Endodermal cell (in vitro differentiated cells): ENCODE measurements around the gene SLC5A1. TPM values are rescaled to one million over a fixed set of nuclear protein-coding genes. Genes with fewer than 3 reads are reported as not detected.

Experiments
- DNase-seq: peaks from one replicate; pipeline ENCODE4 v3.0.0-alpha.2; 2017
- H3K27ac ChIP-seq: 2 replicates; pipeline ENCODE4 v1.5.1; 2013; ENCODE audit warnings: mild to moderate bottlenecking, low read depth, low read length, moderate library complexity
- H3K27me3 ChIP-seq: 2 replicates; pipeline ENCODE4 v1.6.1; 2013; ENCODE audit warnings: mild to moderate bottlenecking, low read length, moderate library complexity; ENCODE audit not compliant: insufficient read depth, control insufficient read depth, poor library complexity, severe bottlenecking
- H3K36me3 ChIP-seq: 2 replicates; pipeline ENCODE4 v1.7.0; 2013; ENCODE audit warnings: mild to moderate bottlenecking, low read length, moderate library complexity; ENCODE audit not compliant: control insufficient read depth, insufficient read depth
- H3K4me1 ChIP-seq: one replicate; pipeline ENCODE4 v1.7.0; 2013; ENCODE audit warnings: low read length; ENCODE audit not compliant: control insufficient read depth, insufficient read depth
- H3K4me3 ChIP-seq: 2 replicates; pipeline ENCODE4 v1.5.1; 2013; ENCODE audit warnings: mild to moderate bottlenecking, low read length, moderate library complexity
- H3K9ac ChIP-seq: 2 replicates; pipeline ENCODE4 v1.6.1; 2013; ENCODE audit warnings: mild to moderate bottlenecking, low read length, moderate library complexity; ENCODE audit not compliant: poor library complexity, severe bottlenecking; ENCODE audit errors: extremely low read depth
- H3K9me3 ChIP-seq: 2 replicates; pipeline ENCODE4 v1.6.1; 2013; ENCODE audit warnings: mild to moderate bottlenecking, low read length, moderate library complexity; ENCODE audit not compliant: control insufficient read depth
- H3K27ac Mint-ChIP-seq: 2 replicates; pipeline ENCODE4 v1.8.0; 2020; ENCODE audit warnings: mixed read lengths
- H3K27me3 Mint-ChIP-seq: 2 replicates; pipeline ENCODE4 v1.8.0; 2021; ENCODE audit warnings: mild to moderate bottlenecking, mixed read lengths; ENCODE audit not compliant: insufficient read depth
- H3K36me3 Mint-ChIP-seq: 2 replicates; pipeline ENCODE4 v1.8.0; 2020; ENCODE audit warnings: low read depth, mixed read lengths
- H3K4me1 Mint-ChIP-seq: 2 replicates; pipeline ENCODE4 v1.8.0; 2020; ENCODE audit warnings: mixed read lengths
- H3K4me3 Mint-ChIP-seq: 2 replicates; pipeline ENCODE4 v1.8.0; 2020; ENCODE audit warnings: mild to moderate bottlenecking, moderate library complexity, mixed read lengths
- H3K9me3 Mint-ChIP-seq: 2 replicates; pipeline ENCODE4 v1.8.0; 2020; ENCODE audit warnings: mild to moderate bottlenecking, mixed read lengths
- CTCF ChIP-seq: fragments of 200-600 bp; sonication (generic); conservative IDR thresholded peaks from 2 replicates; pipeline ENCODE4 v1.5.0; 2021; ENCODE audit warnings: antibody characterized with exemption, mild to moderate bottlenecking
- WGBS, 2 experiments: methylation state at CpG; one replicate each; pipeline versions ENCODE4 v1.1.5 to v1.1.7; 2013; ENCODE audit warnings: missing lambda C conversion rate in 2 of 2, mixed read lengths in 1 of 2; ENCODE audit not compliant: insufficient coverage in 1 of 2, insufficient read length in 1 of 2; 5-methylcytosine and 5-hydroxymethylcytosine counted together
- total RNA-seq, 2 donors: library from RNA; stranded (reverse); fragmentation: NEBNext Ultra II Directional in 1 of 2; extraction: Animal tissue kit (Norgen Biotek cat#: 25700) in 1 of 2; gene quantifications; 2 replicates in 1 of 2; 3 replicates in 1 of 2; pipeline ENCODE4 v1.2.1, GENCODE V29; 2021

The SLC5A1 gene
- total RNA-seq, 2 donors from 2014 or later = not detected

- Histone ChIP-seq H3K27me3 (no peaks in the 10 kb centered on the region), H3K4me3 (no peak overlapping the region), H3K36me3 (no peaks in the 10 kb centered on the region), H3K9ac (no peak overlapping the region), H3K4me1 (no peaks in the 10 kb centered on the region), H3K9me3 (no peaks in the 10 kb centered on the region), H3K27ac (no peak overlapping the region)
- no peak overlapping the region for H3K4me3 Mint-ChIP-seq
- no peak overlapping the region for H3K27ac Mint-ChIP-seq
- H3K27me3 Mint-ChIP-seq = peaks cover 3% of the 10 kb centered on the region
- peaks cover 10% of the 10 kb centered on the region for H3K4me1 Mint-ChIP-seq
- DNase-seq = no peak
- H3K9me3 Mint-ChIP-seq = no peaks in the 10 kb centered on the region
- no peaks in the 10 kb centered on the region for H3K36me3 Mint-ChIP-seq
- TF ChIP-seq CTCF = no peak
Observed at GRCh38 chr22:32020117-32020516, 22.9 kb upstream of the SLC5A1 start.

GRCh38 chr22:32021716-32022115 is 21.3 kb upstream of the SLC5A1 start:
- peaks cover 10% of the 10 kb centered on the region for H3K4me1 Mint-ChIP-seq
- no peak overlapping the region for H3K9ac ChIP-seq
- no peaks in the 10 kb centered on the region for H3K4me1 ChIP-seq
- peaks cover 5% of the 10 kb centered on the region for H3K27me3 Mint-ChIP-seq
- H3K36me3 ChIP-seq = no peaks in the 10 kb centered on the region
- no peaks in the 10 kb centered on the region for H3K27me3 ChIP-seq
- H3K36me3 Mint-ChIP-seq = no peaks in the 10 kb centered on the region
- H3K27ac Mint-ChIP-seq = no peak overlapping the region
- H3K27ac ChIP-seq = no peak overlapping the region
- 67 to 88% methylated on average over 1 to 3 of the region's 3 CpGs for WGBS, 2 experiments
- H3K9me3 Mint-ChIP-seq = no peaks in the 10 kb centered on the region
- no peak for TF ChIP-seq CTCF
- H3K9me3 ChIP-seq = no peaks in the 10 kb centered on the region
- H3K4me3 ChIP-seq = no peak overlapping the region
- no peak for DNase-seq
- no peak overlapping the region for H3K4me3 Mint-ChIP-seq

- Mint-ChIP-seq H3K27ac (no peak overlapping the region), H3K27me3 (peaks cover 5% of the 10 kb centered on the region), H3K36me3 (no peaks in the 10 kb centered on the region), H3K4me1 (peaks cover 10% of the 10 kb centered on the region), H3K9me3 (no peaks in the 10 kb centered on the region), H3K4me3 (no peak overlapping the region)
- TF ChIP-seq CTCF = no peak
- WGBS, 2 experiments = 93 to 100% methylated on average over 1 to 2 of the region's 2 CpGs
- Histone ChIP-seq H3K27me3 (no peaks in the 10 kb centered on the region), H3K27ac (no peak overlapping the region), H3K36me3 (no peaks in the 10 kb centered on the region), H3K9me3 (no peaks in the 10 kb centered on the region), H3K9ac (no peak overlapping the region), H3K4me1 (no peaks in the 10 kb centered on the region), H3K4me3 (no peak overlapping the region)
- DNase-seq = no peak
Observed at GRCh38 chr22:32023251-32023827, 19.7 kb upstream of the SLC5A1 start.
